ENCODE results near the gene TRAF4. TPM values are rescaled to one million over a fixed set of nuclear protein-coding genes. Genes with fewer than 3 reads are reported as not detected.

Gene TRAF4, protein sequence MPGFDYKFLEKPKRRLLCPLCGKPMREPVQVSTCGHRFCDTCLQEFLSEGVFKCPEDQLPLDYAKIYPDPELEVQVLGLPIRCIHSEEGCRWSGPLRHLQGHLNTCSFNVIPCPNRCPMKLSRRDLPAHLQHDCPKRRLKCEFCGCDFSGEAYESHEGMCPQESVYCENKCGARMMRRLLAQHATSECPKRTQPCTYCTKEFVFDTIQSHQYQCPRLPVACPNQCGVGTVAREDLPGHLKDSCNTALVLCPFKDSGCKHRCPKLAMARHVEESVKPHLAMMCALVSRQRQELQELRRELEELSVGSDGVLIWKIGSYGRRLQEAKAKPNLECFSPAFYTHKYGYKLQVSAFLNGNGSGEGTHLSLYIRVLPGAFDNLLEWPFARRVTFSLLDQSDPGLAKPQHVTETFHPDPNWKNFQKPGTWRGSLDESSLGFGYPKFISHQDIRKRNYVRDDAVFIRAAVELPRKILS
- total RNA-seq = 100 to 1,000 TPM; 116 to 136 TPM
- long read RNA-seq, transcript TRAF4-201 (7 exons, 2,923 nt) = major isoform, 9 of 14 reads
- long read RNA-seq, partial matches to known transcripts = 0 of 14 reads
- long read RNA-seq, other reads (novel, unspliced or antisense) = 5 of 14 reads

GRCh38 chr17:28743243-28744103, at the start of gene TRAF4:
TSS of gene TRAF4 (plus strand) at chr17:28744011. CDS start at chr17:28744113, 102 bp downstream.
- intact Hi-C loops (cut with DNase I, micrococcal nuclease) = no loop called here
- DNase-seq (peak; percentile 86 to 89), ATAC-seq (peak; percentile 59)

- DNase-seq (peak; percentile 84 to 86), ATAC-seq (peak; percentile 95)
- intact Hi-C loops (cut with DNase I, micrococcal nuclease) = no loop called here
Measured at GRCh38 chr17:28698253-28698941, 45.4 kb upstream of the TRAF4 start.

DNA sequence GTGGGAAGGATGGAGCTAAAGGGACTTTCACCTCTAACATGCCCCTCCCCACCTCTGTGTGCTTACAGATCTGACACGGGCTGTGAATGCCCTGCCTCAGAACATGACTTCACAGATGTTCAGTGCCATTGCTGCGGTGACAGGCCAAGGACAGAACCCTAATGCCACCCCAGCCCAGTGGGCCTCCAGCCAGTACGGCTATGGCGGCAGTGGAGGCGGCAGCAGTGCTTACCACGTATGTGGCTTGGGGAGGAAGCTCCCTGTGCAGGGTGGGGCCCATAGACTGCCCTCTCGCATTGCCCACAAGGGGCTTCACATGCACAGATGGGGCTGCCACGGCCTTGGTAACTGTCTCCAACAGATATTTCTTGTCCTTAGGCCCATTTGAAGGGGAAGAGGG, 43.5 kb upstream of the TRAF4 start:
- DNase-seq (no peak), ATAC-seq (no peak)
- intact Hi-C loops (cut with DNase I, micrococcal nuclease) = no loop called here

GRCh38 chr17:28700830-28701492, 42.9 kb upstream of the TRAF4 start:
- intact Hi-C loops (cut with DNase I, micrococcal nuclease) = no loop called here
- DNase-seq = no peak
- ATAC-seq = no peak

GRCh38 chr17:28702026-28702751, 41.6 kb upstream of the TRAF4 start:
- DNase-seq = no peak
- intact Hi-C loops (cut with DNase I, micrococcal nuclease) = no loop called here
- ATAC-seq = no peak

DNA sequence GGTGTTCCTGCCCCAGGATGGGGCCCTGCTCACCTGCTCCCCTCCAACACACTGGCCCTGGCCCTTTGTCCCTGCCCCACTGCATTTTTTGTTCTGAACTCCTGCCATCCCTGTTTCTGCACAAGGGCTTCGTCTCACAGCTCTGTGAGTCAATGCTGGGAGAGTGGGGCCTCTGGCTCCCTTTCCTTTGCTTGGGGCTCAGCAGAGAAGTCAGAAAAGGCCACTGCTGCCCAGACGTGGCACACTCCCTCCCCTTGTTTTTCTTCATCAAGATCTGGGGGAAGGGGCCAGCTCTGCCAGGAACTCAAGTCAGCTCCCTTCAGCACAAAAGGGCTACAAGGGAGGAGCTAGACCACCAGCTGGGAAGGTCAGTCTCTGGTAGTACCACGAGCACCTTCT, 41.1 kb upstream of the TRAF4 start:
- intact Hi-C loops (cut with DNase I, micrococcal nuclease) = no loop called here
- ATAC-seq (no peak), DNase-seq (no peak)

- intact Hi-C loops (cut with DNase I, micrococcal nuclease) = no loop called here
- ATAC-seq = no peak
- no peak for DNase-seq
Measured at GRCh38 chr17:28703552-28704218, 40.1 kb upstream of the TRAF4 start.

DNA sequence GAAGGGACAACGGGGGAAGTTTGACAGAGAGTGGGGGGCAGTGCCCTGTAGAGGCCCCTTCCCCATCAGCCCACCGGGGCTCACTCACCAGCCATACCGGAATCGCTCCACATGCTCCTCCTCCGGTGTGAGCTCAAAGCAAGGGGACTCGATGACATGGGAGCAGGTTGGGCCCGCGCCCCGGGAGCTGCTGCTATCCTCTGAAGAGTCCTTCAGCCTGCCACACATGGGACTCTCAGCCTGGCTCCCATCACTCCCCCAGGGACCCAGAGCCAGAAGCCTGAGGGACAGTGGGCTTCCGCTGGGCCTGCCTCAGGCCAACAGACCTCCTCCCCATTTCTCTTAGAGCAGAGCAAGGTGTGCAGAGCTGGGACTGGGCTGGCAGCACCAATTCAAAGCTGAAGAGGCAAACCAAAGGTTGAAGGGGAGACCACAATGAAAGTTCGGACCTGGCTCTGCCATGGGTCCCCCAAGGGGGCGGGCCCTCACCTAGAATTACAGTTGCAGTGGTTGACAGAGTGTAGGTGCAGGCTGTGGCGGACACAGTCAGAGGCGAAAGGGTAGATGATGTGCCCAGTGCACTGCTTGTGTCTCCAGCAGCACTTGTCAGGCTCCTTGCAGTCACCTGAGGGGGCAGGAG, 39.5 kb upstream of the TRAF4 start:
- DNase-seq (no peak), ATAC-seq (no peak)
- intact Hi-C loops (cut with DNase I, micrococcal nuclease) = no loop called here

DNA sequence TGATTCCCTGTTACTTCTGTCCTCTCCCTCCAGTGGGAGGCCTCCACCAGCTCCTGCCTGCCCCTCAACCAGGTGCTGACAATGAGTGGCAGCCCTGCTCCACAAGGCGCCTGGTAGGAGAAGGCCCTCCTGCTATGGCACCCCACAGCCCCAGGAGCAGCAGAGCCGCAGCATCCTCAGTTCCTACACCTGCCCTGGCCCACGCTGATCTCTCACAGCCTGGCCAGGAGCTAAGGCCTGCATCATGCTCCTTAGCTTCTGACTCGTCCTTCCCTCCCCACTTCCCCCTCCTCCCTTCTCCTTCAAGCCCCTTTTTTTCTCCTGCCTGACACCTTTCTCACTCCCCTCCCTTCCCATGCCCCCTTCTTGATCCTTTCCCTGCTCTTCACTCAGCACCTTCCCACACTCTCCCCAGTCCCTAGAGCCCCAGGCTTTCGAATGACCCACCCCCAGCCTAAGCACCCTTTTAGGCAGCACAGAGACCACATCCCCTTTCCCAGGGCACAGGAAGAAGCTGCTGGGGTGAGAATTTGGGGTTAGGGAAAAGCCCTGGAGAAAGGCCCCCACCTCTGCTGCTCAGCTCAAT, 38.6 kb upstream of the TRAF4 start:
- ATAC-seq = no peak
- DNase-seq = no peak
- intact Hi-C loops (cut with DNase I, micrococcal nuclease) = no loop called here

GRCh38 chr17:28705728-28706334, 38.0 kb upstream of the TRAF4 start:
- ATAC-seq (no peak), DNase-seq (no peak)
- intact Hi-C loops (cut with DNase I, micrococcal nuclease) = no loop called here

GRCh38 chr17:28706471-28707338, 37.1 kb upstream of the TRAF4 start:
- ATAC-seq (no peak), DNase-seq (no peak)
- intact Hi-C loops (cut with DNase I, micrococcal nuclease) = no loop called here

DNA sequence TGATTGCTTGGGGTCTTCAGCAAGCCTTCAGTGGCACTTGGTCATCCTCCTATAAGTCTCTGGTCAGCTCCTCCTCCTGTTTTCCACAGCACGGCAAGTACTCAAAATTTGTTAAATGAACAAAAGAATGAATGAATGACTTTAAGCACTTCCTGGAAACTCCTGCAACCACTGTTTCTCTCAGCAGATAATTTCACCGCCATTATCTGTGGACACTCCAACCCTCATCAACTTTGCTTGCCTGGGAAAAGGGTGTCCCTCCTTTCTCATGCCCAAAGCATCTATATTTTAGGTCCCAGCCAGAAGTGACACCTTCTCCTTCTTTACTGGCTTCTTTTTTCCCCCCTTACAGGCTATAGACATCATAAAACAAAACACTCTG, 36.5 kb upstream of the TRAF4 start:
- DNase-seq = no peak
- ATAC-seq = no peak
- intact Hi-C loops (cut with DNase I, micrococcal nuclease) = no loop called here

GRCh38 chr17:28710861-28711722, 32.7 kb upstream of the TRAF4 start:
- peak; percentile 88 to 91 for DNase-seq
- intact Hi-C loops (cut with DNase I, micrococcal nuclease) = no loop called here
- ATAC-seq = peak; percentile 85

GRCh38 chr17:28711723-28712031, 32.1 kb upstream of the TRAF4 start, which contains the start of gene PROCA1:
TSS of gene PROCA1 (minus strand) at chr17:28711888. CDS start at chr17:28711660, 228 bp downstream.
- intact Hi-C loops (cut with DNase I, micrococcal nuclease) = no loop called here
- ATAC-seq = no peak
- no peak for DNase-seq
